HG02678 (cell line): Measurements from ENCODE around the gene NOTUM.
A peak's percentile ranks its signal among the peaks of the same experiment; 100 is the strongest.

ENCODE experiments used
- ATAC-seq: cut with Tn5 transposase; IDR thresholded peaks from one replicate; pipeline ENCODE4 v1.9.1; 2021; ENCODE audit warnings: mild to moderate bottlenecking, moderate library complexity; ENCODE audit not compliant: unreplicated experiment

The NOTUM gene

GRCh38 chr17:81940538-81941483 lies 20.2 kb downstream of the NOTUM start:
- ATAC-seq, result no peak

GRCh38 chr17:81939881-81940385 lies 21.1 kb downstream of the NOTUM start:
- no peak for ATAC-seq

- no peak for ATAC-seq
These were observed 21.8 kb downstream of the NOTUM start for GRCh38 chr17:81939218-81939617.

- ATAC-seq, result no peak
These were observed 25.3 kb downstream of the NOTUM start for GRCh38 chr17:81935709-81936084.

- no peak for ATAC-seq
These were observed 25.9 kb downstream of the NOTUM start for GRCh38 chr17:81934850-81935708.

- ATAC-seq, result no peak
These were observed 26.8 kb downstream of the NOTUM start for GRCh38 chr17:81934098-81934757.

GRCh38 chr17:81933178-81933699 lies 27.7 kb downstream of the NOTUM start:
- no peak for ATAC-seq

GRCh38 chr17:81932333-81932983 lies 28.5 kb downstream of the NOTUM start:
- no peak for ATAC-seq

- ATAC-seq, result no peak
These were observed 29.2 kb downstream of the NOTUM start for GRCh38 chr17:81931557-81932332.

- no peak for ATAC-seq
These were observed 29.8 kb downstream of the NOTUM start for GRCh38 chr17:81931189-81931556.

GRCh38 chr17:81930142-81931125 lies 30.6 kb downstream of the NOTUM start:
- ATAC-seq, result no peak

- ATAC-seq, result no peak
These were observed 31.5 kb downstream of the NOTUM start for GRCh38 chr17:81929253-81930141.

GRCh38 chr17:81928544-81929252 lies 32.3 kb downstream of the NOTUM start:
- ATAC-seq, result no peak

- peak; percentile 70 for ATAC-seq
These were observed 33.1 kb downstream of the NOTUM start, which contains the start of gene MAFG for GRCh38 chr17:81927653-81928543. TSS of gene MAFG (minus strand) at chr17:81927735. CDS start at chr17:81923185, 4,550 bp downstream.

- ATAC-seq, result peak; percentile 8
These were observed 33.8 kb downstream of the NOTUM start for GRCh38 chr17:81927152-81927652.
